HG03139 (cell line): ENCODE measurements around the gene RALGDS.
"Not testable (repeated sequence)": the region's sequence is repeated elsewhere in the genome, so short reads cannot be mapped to it uniquely, and the experiment has no call there.

ENCODE experiments used
- ATAC-seq: cut with Tn5 transposase; IDR thresholded peaks from one replicate; pipeline ENCODE4 v1.9.1; 2021; ENCODE audit not compliant: unreplicated experiment

The RALGDS gene

DNA sequence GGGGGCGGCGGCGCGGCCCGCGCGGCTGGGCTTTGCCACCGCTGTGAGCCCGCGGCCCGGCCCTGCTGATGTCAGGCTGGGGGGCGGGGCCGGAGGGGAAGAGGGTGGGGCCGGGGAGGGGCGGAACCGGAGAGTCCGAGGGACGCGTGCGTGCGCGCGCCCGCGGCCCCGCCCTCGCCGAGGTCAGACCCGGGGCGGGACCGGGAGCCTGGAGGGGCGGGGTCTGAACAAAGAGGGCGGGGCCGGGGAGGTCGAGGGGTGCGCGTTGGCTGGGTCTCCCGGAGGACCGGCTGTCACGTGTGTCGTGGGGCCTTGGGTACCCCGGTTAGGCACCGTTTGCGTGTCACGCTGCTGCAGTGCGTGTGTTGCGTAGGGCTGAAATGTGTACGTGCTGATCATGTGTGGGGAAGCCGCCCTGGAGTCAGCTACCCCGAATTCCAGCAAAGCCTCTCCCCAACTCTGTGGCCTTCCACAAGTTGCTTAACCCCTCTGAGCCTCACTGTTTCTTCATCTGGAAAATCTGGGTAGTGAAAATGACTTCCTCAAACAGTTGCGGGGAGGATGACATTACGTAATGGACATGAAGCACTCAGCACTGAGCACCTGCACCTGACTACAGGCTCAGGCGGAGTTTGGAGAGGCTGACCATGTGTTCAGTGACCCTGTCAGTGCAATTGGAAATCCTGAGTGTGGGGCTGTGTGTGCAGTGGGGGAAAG lies at the start of gene RALGDS:
Gene RALGDS (minus strand): TSS at position 43 of the 717 bp plus-strand sequence. CDS start 86 bp downstream, outside the sequence.
- peak; percentile 59 for ATAC-seq

DNA sequence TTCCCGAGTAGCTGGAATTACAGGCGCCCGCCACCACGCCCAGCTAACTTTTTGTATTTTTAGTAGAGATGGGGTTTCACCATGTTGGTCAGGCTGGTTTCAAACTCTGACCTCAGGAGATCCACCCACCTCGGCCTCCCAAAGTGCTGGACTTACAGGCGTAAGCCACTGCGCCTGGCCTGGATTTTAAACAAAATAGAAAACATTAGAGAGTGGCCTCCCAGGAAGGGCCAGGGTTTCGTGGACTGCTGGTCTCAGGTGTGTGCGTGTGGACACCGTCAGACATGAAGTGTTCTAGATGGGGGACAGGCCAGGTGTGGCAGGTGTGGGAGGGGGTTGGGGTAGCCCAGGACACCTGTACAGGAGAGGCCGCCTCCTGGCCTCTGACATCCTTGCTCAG lies 49.7 kb upstream of the RALGDS start:
- ATAC-seq = no peak

DNA sequence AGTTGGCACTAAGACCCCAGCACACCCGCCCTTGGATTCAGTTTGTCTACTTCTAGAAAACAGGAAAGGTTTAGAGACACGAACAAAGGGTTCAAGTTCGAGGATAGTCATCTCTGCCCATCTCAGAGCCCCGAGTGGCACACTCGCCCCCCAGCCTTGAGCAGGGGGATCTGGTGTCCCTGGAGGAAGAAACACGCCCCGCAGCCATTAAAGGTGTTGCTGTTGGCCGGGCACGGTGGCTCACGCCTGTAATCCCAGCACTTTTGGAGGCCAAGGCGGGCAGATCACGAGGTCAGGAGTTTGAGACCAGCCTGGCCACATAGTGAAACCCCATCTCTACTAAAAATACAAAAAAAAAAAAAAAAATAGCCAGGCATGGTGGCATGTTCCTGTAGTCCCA lies 48.6 kb upstream of the RALGDS start:
- not testable (repeated sequence) for ATAC-seq

DNA sequence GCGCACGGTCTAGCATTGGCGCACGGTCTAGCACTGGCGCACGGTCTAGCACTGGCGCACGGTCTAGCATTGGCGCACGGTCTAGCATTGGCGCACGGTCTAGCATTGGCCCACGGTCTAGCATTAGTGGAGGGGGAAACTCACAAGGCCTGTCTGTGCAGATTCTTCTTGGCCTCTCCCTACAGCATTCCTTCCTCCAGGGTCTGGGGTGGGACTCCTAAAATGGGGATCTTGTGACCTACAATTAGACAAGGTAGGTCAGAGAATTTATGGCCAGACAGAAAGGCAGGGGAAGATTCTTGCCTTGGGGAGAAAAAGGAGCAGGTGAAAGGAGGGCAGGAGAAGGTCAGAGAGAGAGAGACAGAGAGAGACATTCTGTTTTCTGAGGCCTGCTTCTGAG lies 48.1 kb upstream of the RALGDS start:
- no peak for ATAC-seq

DNA sequence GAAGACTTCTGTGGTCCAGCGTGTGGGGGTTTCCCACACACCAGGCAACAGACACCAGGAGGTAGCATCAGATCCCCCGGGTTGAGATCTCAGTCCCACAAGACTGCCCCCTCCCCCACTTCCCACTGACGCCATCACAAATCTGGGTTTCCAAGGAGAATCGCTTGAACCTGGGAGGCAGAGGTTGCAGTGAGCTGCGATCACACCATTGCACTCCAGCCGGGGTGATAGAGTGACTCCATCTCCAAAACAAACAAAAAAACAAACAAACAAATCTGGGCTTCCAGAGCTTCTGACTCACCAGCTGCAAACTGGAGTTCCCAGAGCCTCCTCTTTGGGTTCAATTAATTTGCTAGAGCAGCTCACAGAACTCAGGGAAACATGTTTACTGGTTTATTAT lies 47.4 kb upstream of the RALGDS start:
- no peak for ATAC-seq

DNA sequence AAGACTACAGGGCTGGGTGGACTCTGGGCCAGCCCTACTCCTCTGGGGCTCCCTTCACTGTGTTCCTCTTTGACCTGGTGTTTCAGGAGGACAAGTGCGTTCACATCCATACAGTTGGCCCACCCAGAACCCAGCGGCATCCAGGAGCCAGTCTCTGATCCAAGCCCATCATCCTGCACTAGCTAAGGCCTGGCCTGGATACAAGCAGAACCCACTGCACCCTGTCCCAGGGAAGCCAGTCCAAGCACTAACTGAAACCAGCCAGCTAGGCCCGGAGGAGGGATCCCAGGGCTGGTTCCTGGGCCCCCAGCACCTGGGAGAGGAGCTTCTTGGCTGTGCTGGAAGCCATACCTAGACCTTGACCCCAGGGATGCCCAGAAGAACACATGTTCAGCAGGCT lies 46.7 kb upstream of the RALGDS start:
- ATAC-seq = no peak

DNA sequence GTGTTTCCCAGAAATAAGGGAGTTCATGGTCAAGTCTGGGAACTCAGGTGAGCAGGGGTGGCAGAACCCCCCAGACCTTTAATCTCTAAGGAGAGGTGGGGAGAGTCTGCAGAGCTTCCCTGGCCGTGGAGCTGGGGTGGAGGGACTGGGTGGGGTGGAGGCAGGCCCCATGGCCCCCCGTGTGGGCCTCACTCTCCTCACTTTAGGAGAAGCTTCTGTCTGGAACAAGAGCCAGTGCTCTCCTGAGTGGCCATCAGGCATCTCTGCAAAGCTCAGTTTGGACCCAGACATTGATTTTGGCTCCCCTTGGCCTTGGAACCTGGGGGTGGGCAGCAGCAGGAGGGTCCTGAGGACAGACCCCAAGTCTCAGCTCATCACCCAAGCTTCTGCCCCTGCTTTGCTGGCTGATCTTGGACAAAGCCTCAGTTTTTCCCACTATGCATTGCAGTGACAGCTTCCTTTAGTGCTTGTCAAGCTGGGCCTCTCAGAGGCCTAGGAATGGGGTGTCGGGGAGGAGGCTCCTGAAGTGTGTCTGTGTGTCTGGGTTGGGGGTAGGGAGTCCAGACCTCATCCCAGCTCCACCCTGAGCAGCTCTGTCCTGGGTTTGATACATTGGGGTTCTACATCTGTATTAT lies 46.2 kb upstream of the RALGDS start:
- ATAC-seq = no peak

DNA sequence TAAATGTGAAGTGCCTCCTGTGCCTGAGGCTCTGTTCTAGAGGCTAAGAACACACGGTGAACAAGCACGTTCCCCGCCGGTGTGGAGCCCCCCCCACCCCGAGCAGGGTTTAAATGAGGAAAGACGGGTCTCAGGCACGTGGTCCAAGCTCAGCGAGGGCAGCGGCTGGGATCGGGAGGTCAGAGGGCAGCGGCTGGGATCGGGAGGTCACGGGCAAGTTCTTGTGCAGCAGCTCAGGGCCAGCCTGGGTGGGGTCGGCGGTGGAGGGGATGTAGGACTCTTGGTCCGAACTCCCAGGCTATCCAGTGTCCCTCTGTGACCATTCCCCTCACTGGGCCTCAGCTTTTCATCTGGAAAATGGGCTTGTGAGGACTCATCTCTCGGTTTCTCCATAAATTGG lies 45.4 kb upstream of the RALGDS start:
- ATAC-seq = no peak

DNA sequence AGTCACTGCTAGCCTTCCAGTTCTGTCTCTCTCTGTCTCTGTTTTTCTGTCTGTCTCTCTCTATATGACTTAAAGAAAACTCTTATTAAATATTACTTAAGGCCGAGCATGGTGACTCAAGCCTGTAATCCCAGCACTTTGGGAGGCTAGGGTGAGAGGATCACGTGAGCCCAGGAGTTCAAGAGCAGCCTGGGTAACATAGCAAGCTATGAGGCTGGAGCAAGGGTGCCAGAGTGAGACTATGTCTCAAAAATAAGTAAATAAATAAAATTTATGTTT lies 44.4 kb upstream of the RALGDS start:
- ATAC-seq = no peak

DNA sequence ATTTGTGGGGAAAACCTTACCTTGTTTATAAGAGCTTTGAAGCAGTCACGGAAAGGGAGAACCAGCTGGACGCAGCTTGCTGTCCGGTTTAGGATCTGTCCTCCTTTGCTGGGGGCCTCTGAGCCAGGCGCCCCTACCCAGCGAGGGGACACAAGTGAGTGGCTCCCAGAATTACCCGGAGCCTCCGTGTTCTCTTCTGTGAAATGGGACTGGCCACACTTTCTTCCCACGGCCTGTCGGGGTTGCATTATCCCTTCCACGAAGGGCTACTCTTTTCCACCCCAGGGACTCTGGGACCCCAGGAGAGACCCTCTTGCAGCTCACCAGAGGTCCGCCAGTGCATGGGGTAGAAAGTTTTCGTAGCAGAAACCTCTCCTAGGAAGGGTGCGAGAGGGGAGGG lies 43.2 kb upstream of the RALGDS start:
- ATAC-seq = no peak

DNA sequence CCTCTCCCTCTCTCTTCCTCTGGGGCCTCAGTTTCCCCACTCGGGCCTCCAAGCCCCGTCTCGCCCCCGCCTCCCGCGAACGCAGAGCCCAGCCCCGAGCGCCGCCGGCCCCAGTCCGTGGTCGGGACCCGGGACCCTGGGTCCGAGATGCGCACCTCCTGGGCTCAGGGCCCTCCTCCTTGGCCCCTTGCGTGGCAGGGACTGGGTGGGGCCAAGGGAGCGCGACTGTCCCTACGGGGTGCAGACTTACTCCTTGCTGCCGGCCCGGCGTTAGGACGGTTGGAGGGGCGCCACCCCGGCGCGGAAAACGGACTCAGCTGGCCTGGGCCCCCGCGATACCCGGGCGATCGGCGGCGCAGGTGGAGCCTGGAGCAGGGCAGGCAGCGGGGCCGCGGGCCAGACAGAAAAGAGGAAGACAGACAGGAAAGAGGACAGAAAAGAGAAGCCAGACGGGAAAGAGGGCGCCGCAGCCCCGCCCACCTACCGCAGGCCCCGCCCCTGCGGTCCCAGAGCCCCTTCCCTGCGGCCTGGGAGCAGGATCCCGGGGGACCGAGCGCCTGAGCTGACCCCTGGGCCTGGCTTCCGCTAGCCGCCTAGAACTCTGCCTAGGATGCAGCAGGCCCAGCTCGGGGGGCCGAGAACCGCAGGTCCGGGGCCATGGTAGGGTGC lies 42.6 kb upstream of the RALGDS start, which contains the start of gene GBGT1:
Gene GBGT1 (minus strand): TSS at position 411 of the 669 bp plus-strand sequence. CDS start 1,502 bp downstream, outside the sequence.
- ATAC-seq = no peak

DNA sequence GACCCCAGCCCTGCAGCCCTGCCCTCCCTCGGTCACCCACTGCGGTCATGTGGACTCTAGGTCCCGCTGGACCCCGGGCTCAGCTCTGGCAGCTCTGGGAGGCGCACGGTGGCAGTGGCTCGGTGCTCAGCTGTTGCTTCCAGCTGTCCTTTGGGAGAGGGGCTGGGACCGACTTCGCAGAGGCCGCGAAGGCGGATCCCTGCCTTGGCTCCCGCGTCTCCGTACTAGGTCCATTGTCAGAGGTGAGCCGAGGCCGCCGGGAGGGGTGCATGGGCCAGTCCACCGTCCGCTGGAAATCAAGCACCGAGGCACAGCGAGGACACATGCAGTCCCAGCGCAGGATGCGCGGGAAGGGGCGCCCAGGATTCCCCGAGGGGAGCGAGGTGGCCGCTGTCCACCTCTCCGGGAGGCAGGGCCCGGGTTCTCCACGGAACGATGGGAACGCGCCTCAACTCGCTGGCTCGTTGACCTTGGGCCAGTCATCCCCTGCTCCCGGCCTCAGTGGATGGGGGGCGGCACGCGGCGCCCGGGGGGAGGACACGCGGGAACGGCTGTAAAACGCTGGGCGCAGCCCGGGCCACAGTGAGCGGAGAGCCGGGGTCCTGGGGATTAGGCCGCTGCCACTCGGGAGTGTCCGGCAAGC lies 41.9 kb upstream of the RALGDS start:
- ATAC-seq = no peak

DNA sequence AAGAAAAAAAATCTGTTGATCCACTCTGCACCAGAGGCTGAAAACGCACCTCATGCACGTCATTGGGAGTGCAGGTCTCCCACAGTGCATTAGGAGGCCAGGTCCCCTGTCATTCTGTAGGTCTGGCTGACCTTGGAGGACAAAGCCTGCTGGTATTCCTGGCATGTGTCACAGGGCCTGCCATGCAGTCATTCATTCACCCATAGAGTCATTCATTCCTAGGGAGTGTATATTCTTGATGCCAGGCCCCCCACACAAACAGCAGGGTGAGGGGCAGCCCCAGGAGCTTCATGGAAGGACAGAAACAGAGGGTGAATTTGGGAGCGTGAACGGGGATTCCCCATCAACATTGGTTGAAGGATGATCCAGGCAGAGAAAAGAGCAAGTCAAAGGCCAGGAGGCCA lies 40.5 kb upstream of the RALGDS start:
- no peak for ATAC-seq

DNA sequence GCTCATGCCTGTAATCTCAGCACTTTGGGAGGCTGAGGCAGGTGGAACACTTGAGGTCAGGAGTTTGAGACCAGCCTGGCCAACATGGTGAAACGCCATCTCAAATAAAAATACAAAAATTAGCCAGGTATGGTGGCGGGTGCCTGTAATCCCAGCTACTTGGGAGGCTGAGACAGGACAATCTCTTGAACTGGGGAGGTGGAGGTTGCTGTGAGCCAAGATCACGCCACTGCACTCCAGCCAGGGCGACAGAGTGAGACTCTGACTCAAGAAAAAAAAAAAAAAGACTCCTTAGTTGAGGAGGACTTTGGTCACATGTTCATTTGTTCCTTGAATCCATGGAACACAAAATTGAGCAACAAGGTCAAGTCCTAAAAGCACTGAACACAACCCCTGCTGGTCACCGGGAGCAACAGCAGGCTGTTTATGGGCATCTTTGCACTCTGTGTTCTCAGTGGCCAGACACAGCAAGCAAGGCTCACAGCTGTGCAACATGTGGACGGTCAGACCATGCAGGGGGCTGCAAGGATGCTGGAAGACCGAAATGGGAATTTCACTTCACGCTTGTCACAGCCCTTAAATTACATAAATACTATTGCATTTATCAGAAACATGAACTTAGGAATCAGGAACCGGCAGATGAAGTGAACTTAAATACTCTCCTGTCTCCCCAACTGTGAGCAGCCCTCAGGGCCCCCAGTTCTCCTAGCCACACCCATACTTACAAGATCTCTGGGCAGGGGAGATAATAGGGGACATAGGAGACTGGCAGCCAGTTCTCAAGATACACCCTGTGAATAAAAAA lies 39.9 kb upstream of the RALGDS start:
- no peak for ATAC-seq

DNA sequence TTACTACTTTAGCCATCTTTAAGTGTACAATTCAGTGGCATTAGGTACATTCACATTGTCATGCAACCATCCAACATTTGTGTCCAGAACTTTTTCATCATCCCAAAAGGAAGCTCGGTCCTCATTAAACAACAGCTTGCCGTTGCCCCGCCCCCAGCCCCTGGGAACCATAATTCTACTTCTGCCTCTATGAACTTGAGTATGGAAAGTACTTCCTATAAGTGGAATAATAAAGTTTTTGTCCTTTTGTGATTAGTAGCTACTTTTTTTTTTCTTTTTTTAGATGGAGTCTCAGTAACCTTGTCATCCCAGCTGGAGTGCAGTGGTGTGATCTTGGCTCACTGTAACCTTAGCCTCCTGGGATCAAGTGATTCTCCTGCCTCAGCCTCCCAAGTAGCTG lies 37.7 kb upstream of the RALGDS start:
- no peak for ATAC-seq

DNA sequence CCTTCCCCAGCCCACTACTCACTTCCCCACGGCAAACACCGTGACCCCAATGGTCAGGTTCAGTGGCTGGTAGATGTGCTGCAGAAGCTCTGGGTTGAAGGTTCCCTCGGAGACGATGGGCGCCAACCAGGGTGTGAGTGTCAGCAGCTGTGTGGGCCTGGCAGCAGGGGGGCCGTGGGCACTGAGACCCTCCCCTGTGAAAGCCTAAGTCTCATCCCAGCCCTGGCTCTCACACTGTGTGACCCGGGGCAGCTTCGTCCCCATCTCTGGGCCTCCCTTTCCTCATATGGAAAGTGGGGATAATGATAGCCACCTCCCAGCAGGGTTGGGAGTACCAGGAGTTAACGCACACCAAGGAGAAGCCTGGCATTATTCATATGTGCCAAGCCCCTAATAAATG lies 34.1 kb upstream of the RALGDS start:
- no peak for ATAC-seq

DNA sequence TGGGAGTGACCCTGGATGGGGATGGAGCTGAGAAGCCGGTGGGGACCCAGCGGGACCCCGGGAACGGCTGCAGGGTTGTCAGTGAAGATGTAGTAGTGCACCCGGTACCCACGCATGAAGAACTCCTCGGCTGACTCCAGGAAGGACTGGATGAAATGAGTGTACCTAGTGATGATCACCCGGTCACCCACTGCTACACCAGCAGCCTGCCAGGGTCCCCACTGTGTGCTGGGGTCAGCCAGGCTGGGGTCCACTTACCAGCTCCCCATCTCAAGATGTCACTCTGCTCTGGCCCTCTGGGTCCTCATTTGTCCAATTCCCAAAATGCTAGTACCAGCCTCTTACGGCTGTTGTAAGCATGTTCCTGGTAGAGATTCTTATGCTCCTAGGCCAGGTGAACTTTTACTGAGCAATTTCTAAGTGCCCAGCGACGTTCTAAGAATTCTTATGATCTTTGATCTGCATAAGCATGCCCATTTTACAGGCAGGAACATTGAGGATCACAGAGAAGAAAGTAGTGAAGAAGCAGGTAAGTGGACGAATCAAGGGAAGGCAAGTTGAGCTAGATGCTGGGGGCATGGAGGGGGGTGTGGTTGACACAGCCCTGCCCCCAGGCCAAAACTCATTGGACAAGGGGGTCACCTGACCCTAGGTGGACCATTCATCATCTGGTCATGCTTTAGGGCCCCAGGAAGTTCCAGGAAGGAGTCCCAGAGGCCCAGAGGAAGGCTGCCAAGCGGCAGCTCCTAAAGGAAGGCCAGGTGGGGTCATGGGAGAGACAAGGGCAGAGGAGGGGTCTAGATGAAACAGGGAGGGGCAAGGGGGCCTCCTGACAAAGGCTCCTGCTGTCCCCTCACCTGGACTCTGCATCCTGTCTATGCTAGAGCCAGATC lies 33.3 kb upstream of the RALGDS start:
- no peak for ATAC-seq

DNA sequence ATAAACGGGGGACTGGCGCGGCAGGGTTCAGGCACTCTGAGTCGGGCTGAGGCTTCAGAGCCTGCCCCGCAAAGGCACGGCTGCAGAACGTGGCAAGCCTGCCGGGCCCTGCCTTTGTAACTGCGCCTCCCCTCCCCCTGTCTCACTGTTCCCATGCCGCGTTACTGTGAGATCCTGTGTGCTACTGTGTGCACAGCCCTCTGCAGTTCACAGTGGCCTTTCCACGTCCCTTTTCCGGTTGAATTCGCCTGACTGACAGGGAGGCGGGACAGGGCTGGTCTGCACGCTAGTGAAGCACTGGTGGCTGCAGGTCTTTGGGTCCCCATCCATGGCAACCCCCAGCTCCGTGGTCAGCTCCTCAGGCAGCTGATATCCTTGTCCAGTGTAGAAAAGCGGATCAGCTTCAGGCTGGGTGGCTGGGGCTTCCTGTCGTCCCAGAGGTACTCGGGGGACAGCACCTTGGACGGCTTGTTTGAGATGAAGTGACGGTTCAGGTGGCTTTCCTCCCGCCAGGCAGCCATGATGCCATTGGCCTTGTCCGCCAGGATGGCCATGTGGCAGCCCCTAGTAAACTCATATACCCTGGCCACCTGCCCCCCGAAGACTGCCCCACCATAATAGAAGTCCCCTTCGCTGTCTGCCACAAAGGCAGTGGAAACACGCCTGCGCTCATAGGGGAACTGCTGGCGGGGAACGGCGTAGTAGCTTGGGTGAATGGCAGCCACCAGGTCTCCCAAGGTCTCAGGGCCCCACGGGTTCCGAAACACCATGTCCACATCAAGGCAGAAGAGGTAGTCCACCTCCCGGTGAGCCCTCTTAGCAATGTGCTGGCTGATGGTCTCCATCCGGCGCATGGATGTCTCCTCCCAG lies 32.4 kb upstream of the RALGDS start:
- no peak for ATAC-seq
